Astrocyte (in vitro differentiated cells and primary cell): ENCODE data around the gene RIC1. TPM values are rescaled to one million over a fixed set of nuclear protein-coding genes. Genes with fewer than 3 reads are reported as not detected.

Experiments
- DNase-seq: peaks from one replicate; pipeline ENCODE4 v3.0.0-alpha.2; 2010; ENCODE audit warnings: low read depth
- FAIRE-seq: peaks from 2 replicates; lab custom pipeline; 2011; peaks lifted over from hg19 to GRCh38; lab: Jason Lieb, UNC
- H2AFZ ChIP-seq: 2 replicates; pipeline ENCODE4 v1.6.0; 2012; ENCODE audit warnings: low read depth, low read length, inconsistent platforms
- H3K27ac ChIP-seq: 2 replicates; pipeline ENCODE4 v1.5.1; 2011; ENCODE audit warnings: low read depth, low read length, inconsistent platforms
- H3K27me3 ChIP-seq: 2 replicates; pipeline ENCODE4 v1.6.0; 2011; ENCODE audit warnings: low read length, inconsistent platforms; ENCODE audit not compliant: insufficient read depth
- H3K36me3 ChIP-seq: 2 replicates; pipeline ENCODE4 v1.5.1; 2011; ENCODE audit warnings: low read length, inconsistent platforms; ENCODE audit not compliant: insufficient read depth
- H3K4me1 ChIP-seq: 2 replicates; pipeline ENCODE4 v1.5.1; 2011; ENCODE audit warnings: low read length, inconsistent platforms; ENCODE audit not compliant: insufficient read depth
- H3K4me2 ChIP-seq: 2 replicates; pipeline ENCODE4 v1.6.0; 2012; ENCODE audit warnings: low read length, inconsistent platforms
- H3K4me3 ChIP-seq: 2 replicates; pipeline ENCODE4 v1.5.1; 2011; ENCODE audit warnings: low read depth, mild to moderate bottlenecking, low read length, inconsistent platforms; ENCODE audit not compliant: insufficient read depth
- H3K79me2 ChIP-seq: 2 replicates; pipeline ENCODE4 v1.6.0; 2012; ENCODE audit warnings: mild to moderate bottlenecking, low read length, inconsistent platforms; ENCODE audit not compliant: insufficient read depth
- H3K9ac ChIP-seq: 2 replicates; pipeline ENCODE4 v1.6.0; 2012; ENCODE audit warnings: mild to moderate bottlenecking, low read length, inconsistent platforms
- H3K9me3 ChIP-seq: 2 replicates; pipeline ENCODE4 v1.5.1; 2012; ENCODE audit warnings: low read depth, mild to moderate bottlenecking, low read length, inconsistent platforms; ENCODE audit not compliant: insufficient read depth
- H4K20me1 ChIP-seq: 2 replicates; pipeline ENCODE4 v1.6.0; 2012; ENCODE audit warnings: low read length, inconsistent platforms; ENCODE audit not compliant: insufficient read depth
- H3K27ac Mint-ChIP-seq: one replicate; pipeline ENCODE4 v1.8.0; 2021; ENCODE audit warnings: mild to moderate bottlenecking, mixed read lengths; ENCODE audit not compliant: unreplicated experiment
- H3K27me3 Mint-ChIP-seq: one replicate; pipeline ENCODE4 v1.8.0; 2021; ENCODE audit warnings: low read depth, mixed read lengths; ENCODE audit not compliant: unreplicated experiment
- H3K36me3 Mint-ChIP-seq: one replicate; pipeline ENCODE4 v1.8.0; 2021; ENCODE audit warnings: low read depth, mixed read lengths; ENCODE audit not compliant: unreplicated experiment
- H3K4me1 Mint-ChIP-seq: one replicate; pipeline ENCODE4 v1.8.0; 2021; ENCODE audit warnings: low read depth, mixed read lengths; ENCODE audit not compliant: unreplicated experiment
- H3K4me3 Mint-ChIP-seq: one replicate; pipeline ENCODE4 v1.8.0; 2021; ENCODE audit warnings: mild to moderate bottlenecking, moderate library complexity, mixed read lengths; ENCODE audit not compliant: unreplicated experiment
- H3K9me3 Mint-ChIP-seq: one replicate; pipeline ENCODE4 v1.8.0; 2021; ENCODE audit warnings: mild to moderate bottlenecking, mixed read lengths; ENCODE audit not compliant: unreplicated experiment
- EZH2 ChIP-seq: IDR thresholded peaks from 2 replicates; pipeline ENCODE4 v1.6.1; 2012; ENCODE audit warnings: mild to moderate bottlenecking, low read length, inconsistent platforms; ENCODE audit not compliant: insufficient read depth
- total RNA-seq: library from RNA; stranded (reverse); gene quantifications from 2 replicates; pipeline ENCODE4 v1.2.1, GENCODE V29; 2021
- TF ChIP-seq, protein P1 (sequence below): IDR thresholded peaks from 2 replicates; pipeline ENCODE4 v1.5.1; 2011; ENCODE audit warnings: low read depth, mild to moderate bottlenecking, inconsistent platforms, low read length, moderate library complexity; ENCODE audit not compliant: insufficient read depth

Gene RIC1
- total RNA-seq, 1 donor from 2014 or later: 53.8 TPM

DNA sequence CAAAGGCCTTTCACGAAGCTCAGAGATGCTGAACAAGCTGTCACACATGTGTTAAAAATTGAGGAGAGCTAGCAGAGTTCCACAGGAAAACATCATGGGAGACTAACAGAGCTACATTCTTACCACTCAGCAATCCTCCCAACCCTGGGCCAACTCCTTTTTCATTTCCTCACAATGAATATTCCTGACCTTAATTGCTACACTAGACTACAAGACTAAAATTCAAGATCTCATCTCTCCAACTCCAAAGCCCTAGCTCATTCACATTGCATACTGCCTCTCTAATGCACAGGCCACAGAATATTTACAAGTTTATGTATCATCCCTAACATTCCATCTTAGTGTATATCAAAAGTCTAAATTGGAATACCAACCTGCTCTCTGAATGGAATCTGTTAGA lies 182.8 kb downstream of the RIC1 start:
- no peaks in the 10 kb centered on the region for H3K27me3 ChIP-seq
- Mint-ChIP-seq H3K27ac (no peak overlapping the region), H3K4me3 (no peak overlapping the region), H3K36me3 (no peaks in the 10 kb centered on the region), H3K27me3 (no peaks in the 10 kb centered on the region), H3K9me3 (no peaks in the 10 kb centered on the region), H3K4me1 (no peaks in the 10 kb centered on the region)
- H3K36me3 ChIP-seq: no peaks in the 10 kb centered on the region
- TF ChIP-seq EZH2: no peak
- TF ChIP-seq, protein P1, sequence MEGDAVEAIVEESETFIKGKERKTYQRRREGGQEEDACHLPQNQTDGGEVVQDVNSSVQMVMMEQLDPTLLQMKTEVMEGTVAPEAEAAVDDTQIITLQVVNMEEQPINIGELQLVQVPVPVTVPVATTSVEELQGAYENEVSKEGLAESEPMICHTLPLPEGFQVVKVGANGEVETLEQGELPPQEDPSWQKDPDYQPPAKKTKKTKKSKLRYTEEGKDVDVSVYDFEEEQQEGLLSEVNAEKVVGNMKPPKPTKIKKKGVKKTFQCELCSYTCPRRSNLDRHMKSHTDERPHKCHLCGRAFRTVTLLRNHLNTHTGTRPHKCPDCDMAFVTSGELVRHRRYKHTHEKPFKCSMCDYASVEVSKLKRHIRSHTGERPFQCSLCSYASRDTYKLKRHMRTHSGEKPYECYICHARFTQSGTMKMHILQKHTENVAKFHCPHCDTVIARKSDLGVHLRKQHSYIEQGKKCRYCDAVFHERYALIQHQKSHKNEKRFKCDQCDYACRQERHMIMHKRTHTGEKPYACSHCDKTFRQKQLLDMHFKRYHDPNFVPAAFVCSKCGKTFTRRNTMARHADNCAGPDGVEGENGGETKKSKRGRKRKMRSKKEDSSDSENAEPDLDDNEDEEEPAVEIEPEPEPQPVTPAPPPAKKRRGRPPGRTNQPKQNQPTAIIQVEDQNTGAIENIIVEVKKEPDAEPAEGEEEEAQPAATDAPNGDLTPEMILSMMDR: no peak
- H3K4me3 ChIP-seq: no peak overlapping the region
- H3K27ac ChIP-seq: no peak overlapping the region
- H3K4me2 ChIP-seq: no peak overlapping the region
- no peak for FAIRE-seq
- no peak overlapping the region for H2AFZ ChIP-seq
- H3K9ac ChIP-seq: no peak overlapping the region
- no peaks in the 10 kb centered on the region for H3K9me3 ChIP-seq
- DNase-seq: no peak
- no peaks in the 10 kb centered on the region for H4K20me1 ChIP-seq
- H3K4me1 ChIP-seq: no peaks in the 10 kb centered on the region
- H3K79me2 ChIP-seq: no peaks in the 10 kb centered on the region

DNA sequence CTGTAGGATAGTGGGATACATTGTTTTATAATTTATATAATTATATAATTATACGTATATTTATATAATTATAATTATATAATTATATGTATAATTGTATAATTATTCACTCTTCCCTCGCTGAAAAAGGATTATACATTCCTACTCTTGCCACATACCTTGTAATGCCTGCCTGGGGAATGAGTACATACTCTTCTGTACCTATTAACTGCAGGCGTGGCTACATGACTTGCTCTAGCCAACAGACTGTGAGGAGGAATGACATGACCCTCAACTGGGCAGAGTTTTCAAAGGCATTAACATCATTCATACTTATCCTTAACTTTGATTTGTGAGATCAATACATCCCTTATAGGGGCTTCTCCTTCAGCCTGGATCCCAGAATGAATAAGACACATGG lies 184.9 kb downstream of the RIC1 start:
- Mint-ChIP-seq H3K4me1 (peaks cover 11% of the 10 kb centered on the region), H3K36me3 (no peaks in the 10 kb centered on the region), H3K9me3 (no peaks in the 10 kb centered on the region), H3K4me3 (no peak overlapping the region), H3K27me3 (no peaks in the 10 kb centered on the region), H3K27ac (no peak overlapping the region)
- H3K27ac ChIP-seq: no peak overlapping the region
- DNase-seq: no peak
- no peaks in the 10 kb centered on the region for H3K36me3 ChIP-seq
- H3K4me1 ChIP-seq: peaks cover 7% of the 10 kb centered on the region
- H3K4me2 ChIP-seq: no peak overlapping the region
- no peaks in the 10 kb centered on the region for H3K27me3 ChIP-seq
- no peak overlapping the region for H3K9ac ChIP-seq
- no peak overlapping the region for H2AFZ ChIP-seq
- H3K9me3 ChIP-seq: no peaks in the 10 kb centered on the region
- H4K20me1 ChIP-seq: no peaks in the 10 kb centered on the region
- no peaks in the 10 kb centered on the region for H3K79me2 ChIP-seq
- no peak overlapping the region for H3K4me3 ChIP-seq
- no peak for FAIRE-seq
- TF ChIP-seq, protein P1: no peak
- no peak for TF ChIP-seq EZH2

DNA sequence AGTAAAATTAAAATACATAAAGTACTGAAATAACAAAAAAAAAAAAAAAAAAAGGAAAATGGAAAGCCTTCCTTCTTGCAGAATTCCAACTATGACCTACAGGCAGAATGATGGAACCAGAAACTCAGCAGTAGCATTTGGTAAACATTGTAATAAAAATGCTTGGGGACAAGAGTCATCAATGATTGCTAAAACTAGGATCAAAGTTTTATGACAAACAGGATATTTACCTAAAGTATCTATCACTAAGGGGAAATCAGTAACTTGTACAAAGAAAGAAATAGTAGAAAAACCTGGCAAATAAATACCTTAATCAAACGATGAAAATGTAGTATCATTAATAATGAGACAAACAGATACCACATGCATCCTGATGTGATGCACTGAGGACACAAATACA lies 186.6 kb downstream of the RIC1 start:
- Histone ChIP-seq H3K27ac (no peak overlapping the region), H3K79me2 (no peaks in the 10 kb centered on the region), H3K36me3 (no peaks in the 10 kb centered on the region), H3K4me3 (no peak overlapping the region), H3K4me1 (peaks cover 7% of the 10 kb centered on the region), H3K4me2 (no peak overlapping the region), H2AFZ (no peak overlapping the region), H3K9me3 (no peaks in the 10 kb centered on the region), H4K20me1 (no peaks in the 10 kb centered on the region), H3K27me3 (no peaks in the 10 kb centered on the region), H3K9ac (no peak overlapping the region)
- Mint-ChIP-seq H3K9me3 (no peaks in the 10 kb centered on the region), H3K4me1 (peaks cover 13% of the 10 kb centered on the region), H3K27me3 (no peaks in the 10 kb centered on the region), H3K36me3 (no peaks in the 10 kb centered on the region), H3K27ac (no peak overlapping the region), H3K4me3 (no peak overlapping the region)
- DNase-seq: no peak
- TF ChIP-seq, protein P1: no peak
- no peak for TF ChIP-seq EZH2
- FAIRE-seq: no peak
